SK-N-SH (cell line): ENCODE data around the gene MYL12A. TPM values are rescaled to one million over a fixed set of nuclear protein-coding genes. Genes with fewer than 3 reads are reported as not detected.

Experiments
- CTCF ChIA-PET: fragments of 300-600, 350-600 bp; formaldehyde crosslinking; extraction: SDS; loops from one replicate; lab custom pipeline; 2021; lab: Yijun Ruan, JAX
- POLR2A ChIA-PET: fragments of 350-600 bp; sonication (Branson Sonifier 250); formaldehyde crosslinking; extraction: SDS; loops from one replicate; lab custom pipeline; 2020; ENCODE audit warnings: antibody characterized with exemption, inconsistent platforms; lab: Yijun Ruan, JAX
- DNase-seq: peaks from one replicate; pipeline ENCODE4 v3.0.0; 2012
- H2AFZ ChIP-seq: fragments of 200-600 bp; sonication (generic); 2 replicates; pipeline ENCODE4 v1.8.1; 2016; ENCODE audit warnings: antibody characterized with exemption, mild to moderate bottlenecking, low read depth
- H3F3A ChIP-seq: fragments of 200-600 bp; sonication (generic); replicated peaks from 2 replicates; pipeline ENCODE3; 2016; ENCODE audit warnings: antibody characterized with exemption, mild to moderate bottlenecking; ENCODE audit not compliant: insufficient read depth
- H3K27ac ChIP-seq, 2 experiments: fragments of 200-500 bp in 1 of 2; fragments of 200-600 bp in 1 of 2; sonication (Bioruptor generic) in 1 of 2; sonication (generic), shearing (Covaris generic) in 1 of 2; 2 replicates each; pipeline versions ENCODE4 v1.5.1 to v1.6.1; 2014 to 2016; ENCODE audit warnings: low read depth in 2 of 2, inconsistent platforms in 1 of 2, low read length in 1 of 2, mild to moderate bottlenecking in 1 of 2, mixed read lengths in 1 of 2
- H3K27me3 ChIP-seq: fragments of 200-600 bp; sonication (generic), shearing (Covaris generic); 2 replicates; pipeline ENCODE4 v1.6.1; 2016; ENCODE audit warnings: mixed run types; ENCODE audit not compliant: insufficient read depth
- H3K36me3 ChIP-seq, 2 experiments: fragments of 200-500 bp in 1 of 2; fragments of 200-600 bp in 1 of 2; sonication (Bioruptor generic) in 1 of 2; sonication (generic) in 1 of 2; replicated peaks in 1 of 2; 2 replicates each; pipeline versions ENCODE3 to v1.5.1; 2014 to 2016; ENCODE audit warnings: low read length in 1 of 2, mild to moderate bottlenecking in 1 of 2; ENCODE audit not compliant: insufficient read depth in 2 of 2, control insufficient read depth in 1 of 2
- H3K4me1 ChIP-seq, 2 experiments: fragments of 200-500 bp in 1 of 2; fragments of 200-600 bp in 1 of 2; sonication (Bioruptor generic) in 1 of 2; sonication (generic), shearing (Covaris generic) in 1 of 2; 2 replicates each; pipeline versions ENCODE4 v1.5.1 to v1.6.1; 2014 to 2016; ENCODE audit warnings: low read depth in 1 of 2, low read length in 1 of 2, mixed run types in 1 of 2; ENCODE audit not compliant: insufficient read depth in 2 of 2, control insufficient read depth in 1 of 2
- H3K4me2 ChIP-seq: fragments of 200-600 bp; sonication (generic), shearing (Covaris generic); 2 replicates; pipeline ENCODE4 v1.6.1; 2017; ENCODE audit warnings: mixed run types
- H3K4me3 ChIP-seq, 2 experiments: fragments of 200-500 bp in 1 of 2; fragments of 200-600 bp in 1 of 2; sonication (Bioruptor generic) in 1 of 2; sonication (generic), shearing (Covaris generic) in 1 of 2; 2 replicates each; pipeline versions ENCODE4 v1.5.1 to v1.8.1; 2014 to 2016; ENCODE audit warnings: low read depth in 2 of 2, inconsistent platforms in 1 of 2, low read length in 1 of 2, mild to moderate bottlenecking in 1 of 2, mixed read lengths in 1 of 2, moderate library complexity in 1 of 2
- H3K79me2 ChIP-seq: fragments of 200-600 bp; sonication (generic); 2 replicates; pipeline ENCODE4 v1.8.1; 2017; ENCODE audit warnings: mild to moderate bottlenecking; ENCODE audit not compliant: insufficient read depth
- H3K9ac ChIP-seq: fragments of 200-600 bp; sonication (generic); 2 replicates; pipeline ENCODE4 v1.6.1; 2017; ENCODE audit warnings: mixed run types
- H3K9me2 ChIP-seq: fragments of 200-600 bp; sonication (generic); 2 replicates; pipeline ENCODE4 v1.6.1; 2017; ENCODE audit warnings: mixed run types
- H3K9me3 ChIP-seq: fragments of 200-600 bp; sonication (generic); 2 replicates; pipeline ENCODE4 v1.6.1; 2017; ENCODE audit warnings: mixed run types, mild to moderate bottlenecking, moderate library complexity
- H4K20me1 ChIP-seq: fragments of 200-600 bp; sonication (generic); 2 replicates; pipeline ENCODE4 v1.6.1; 2017; ENCODE audit warnings: mild to moderate bottlenecking, mixed run types; ENCODE audit not compliant: insufficient read depth
- CHD2 ChIP-seq: fragments of 150-350 bp; IDR thresholded peaks from 2 replicates; pipeline ENCODE4 v1.6.1; 2018; ENCODE audit warnings: low read length; ENCODE audit not compliant: partially characterized antibody
- ELF1 ChIP-seq: IDR thresholded peaks from 2 replicates; pipeline ENCODE4 v1.4.0; 2012
- EP300 ChIP-seq, 2 experiments: IDR thresholded peaks; 2 replicates each; pipeline versions ENCODE4 v1.4.0 to v1.6.1; 2012; ENCODE audit warnings: borderline replicate concordance in 1 of 2, low read depth in 1 of 2, low read length in 1 of 2
- FOSL2 ChIP-seq: IDR thresholded peaks from 2 replicates; pipeline ENCODE4 v1.4.0; 2012; ENCODE audit warnings: low read depth, mild to moderate bottlenecking, moderate library complexity, borderline replicate concordance
- FOXJ3 ChIP-seq: sonication (generic); formaldehyde crosslinking; IDR thresholded peaks from 2 replicates; pipeline ENCODE4 v1.5.1; 2020; ENCODE audit warnings: mild to moderate bottlenecking, missing genetic modification reagents
- GABPA ChIP-seq: IDR thresholded peaks from 2 replicates; pipeline ENCODE4 v1.4.0; 2012; ENCODE audit warnings: low read depth, mild to moderate bottlenecking
- GATA2 ChIP-seq: sonication (generic); formaldehyde crosslinking; IDR thresholded peaks from 2 replicates; pipeline ENCODE4 v1.5.0; 2020; ENCODE audit warnings: mild to moderate bottlenecking, missing genetic modification reagents
- JUND ChIP-seq: IDR thresholded peaks from 2 replicates; pipeline ENCODE4 v1.4.0; 2012
- MAX ChIP-seq: IDR thresholded peaks from 2 replicates; pipeline ENCODE4 v1.4.0; 2012; ENCODE audit warnings: low read depth
- MXI1 ChIP-seq: IDR thresholded peaks from 2 replicates; pipeline ENCODE4 v1.6.1; 2012; ENCODE audit warnings: mild to moderate bottlenecking, low read depth, low read length, improper control_type of control experiment
- NRF1 ChIP-seq: IDR thresholded peaks from 2 replicates; pipeline ENCODE4 v1.6.1; 2012; ENCODE audit warnings: low read depth, mild to moderate bottlenecking, low read length
- POLR2AphosphoS5 ChIP-seq: IDR thresholded peaks from 2 replicates; pipeline ENCODE4 v1.6.1; 2012; ENCODE audit warnings: low read depth, low read length
- RFX5 ChIP-seq: IDR thresholded peaks from 2 replicates; pipeline ENCODE4 v1.6.1; 2012; ENCODE audit warnings: mild to moderate bottlenecking, improper control_type of control experiment, low read length
- SIN3A ChIP-seq: IDR thresholded peaks from 2 replicates; pipeline ENCODE4 v1.6.1; 2012; ENCODE audit warnings: low read depth, mild to moderate bottlenecking, low read length, moderate library complexity, borderline replicate concordance
- TCF12 ChIP-seq: IDR thresholded peaks from 2 replicates; pipeline ENCODE4 v1.4.0; 2012
- TEAD4 ChIP-seq: IDR thresholded peaks from 2 replicates; pipeline ENCODE4 v1.4.0; 2012; ENCODE audit warnings: mild to moderate bottlenecking, borderline replicate concordance; ENCODE audit not compliant: insufficient read depth
- WGBS: methylation state at CpG from one replicate; pipeline ENCODE4 v1.1.6; 2017; ENCODE audit warnings: low lambda C conversion rate; 5-methylcytosine and 5-hydroxymethylcytosine counted together
- polyA plus RNA-seq, 3 experiments: library from polyadenylated mRNA; depleted of rRNA; stranded (reverse); fragments of >200 nt; gene quantifications; 2 replicates each; pipeline ENCODE4 v1.2.3, GENCODE V29; 2012
- TF ChIP-seq, protein P1 (sequence below): fragments of 200-600 bp; sonication (generic); IDR thresholded peaks from 2 replicates; pipeline ENCODE4 v1.6.1; 2017; ENCODE audit warnings: antibody characterized with exemption, mild to moderate bottlenecking, moderate library complexity
- TF ChIP-seq, protein P2 (sequence below): IDR thresholded peaks from 2 replicates; pipeline ENCODE4 v1.4.0; 2012; ENCODE audit warnings: low read depth, borderline replicate concordance
- TF ChIP-seq, protein P3 (sequence below): IDR thresholded peaks from 2 replicates; pipeline ENCODE4 v1.4.0; 2012; ENCODE audit warnings: low read depth, borderline replicate concordance

The MYL12A gene
- polyA plus RNA-seq, 1 of the 3 experiments (the other 2 are of a cell fraction): 448 TPM

- Histone ChIP-seq H3K27me3 (no peaks in the 10 kb centered on the region), H3K4me2 (peak overlapping the region; percentile 83), H2AFZ (no peak overlapping the region), H3F3A (peaks cover 53% of the 10 kb centered on the region), H3K27ac (peak overlapping the region; percentile 94 to 98; a peak in 3 of 4 replicates), H3K9ac (peak overlapping the region; percentile 97), H3K79me2 (peaks cover 73% of the 10 kb centered on the region), H3K9me3 (no peaks in the 10 kb centered on the region), H3K4me1 (peaks cover 10 to 31% of the 10 kb centered on the region in 2 experiments; a peak in 3 of 4 replicates), H3K9me2 (no peaks in the 10 kb centered on the region), H4K20me1 (peaks cover 16% of the 10 kb centered on the region), H3K36me3 (peaks cover 19 to 27% of the 10 kb centered on the region in 2 experiments), H3K4me3 (peak overlapping the region; percentile 96 to 100)
- CTCF ChIA-PET: interaction anchor here (1.1 to 3.4 kb wide), 4 partner anchors 12 to 316 kb away, joined by 3 to 38 read pairs (median 6); partner anchors contain the start of gene MYL12B
- POLR2A ChIA-PET: interaction anchor here (0.8 kb wide), 1 partner anchor 13 kb away, joined by 4 read pairs; the partner anchor contains the start of gene MYL12B
- TF ChIP-seq, protein P1, sequence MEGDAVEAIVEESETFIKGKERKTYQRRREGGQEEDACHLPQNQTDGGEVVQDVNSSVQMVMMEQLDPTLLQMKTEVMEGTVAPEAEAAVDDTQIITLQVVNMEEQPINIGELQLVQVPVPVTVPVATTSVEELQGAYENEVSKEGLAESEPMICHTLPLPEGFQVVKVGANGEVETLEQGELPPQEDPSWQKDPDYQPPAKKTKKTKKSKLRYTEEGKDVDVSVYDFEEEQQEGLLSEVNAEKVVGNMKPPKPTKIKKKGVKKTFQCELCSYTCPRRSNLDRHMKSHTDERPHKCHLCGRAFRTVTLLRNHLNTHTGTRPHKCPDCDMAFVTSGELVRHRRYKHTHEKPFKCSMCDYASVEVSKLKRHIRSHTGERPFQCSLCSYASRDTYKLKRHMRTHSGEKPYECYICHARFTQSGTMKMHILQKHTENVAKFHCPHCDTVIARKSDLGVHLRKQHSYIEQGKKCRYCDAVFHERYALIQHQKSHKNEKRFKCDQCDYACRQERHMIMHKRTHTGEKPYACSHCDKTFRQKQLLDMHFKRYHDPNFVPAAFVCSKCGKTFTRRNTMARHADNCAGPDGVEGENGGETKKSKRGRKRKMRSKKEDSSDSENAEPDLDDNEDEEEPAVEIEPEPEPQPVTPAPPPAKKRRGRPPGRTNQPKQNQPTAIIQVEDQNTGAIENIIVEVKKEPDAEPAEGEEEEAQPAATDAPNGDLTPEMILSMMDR: no peak
- TF ChIP-seq GABPA (peak; percentile 38; the same call in 1 of the 2 replicates), CHD2 (no peak), POLR2AphosphoS5 (0 out of 2 replicates have a peak, but pooled peaks have one; percentile 34), GATA2 (CRISPR knock-in tag) (no peak), EP300 (IDR thresholded peaks at IDR 0.05; ENCODE audit: borderline replicate concordance in 1 of 2, low read depth in 1 of 2, low read length in 1 of 2) (no peak)
- no peak for DNase-seq
- WGBS: 22% methylated on average over 9 of the region's 9 CpGs
Measured at GRCh38 chr18:3248658-3249359, 1.2 kb downstream of the MYL12A start.

- CTCF ChIA-PET: interaction anchor here (0.6 to 1.1 kb wide), 3 partner anchors 11 to 416 kb away, joined by 3 to 5 read pairs (median 3); partner anchors contain the start of gene MYL12B
- POLR2A ChIA-PET: interaction anchor here (0.8 kb wide), 1 partner anchor 11 kb away, joined by 3 read pairs; no protein-coding TSS in a partner anchor
- no peaks in the 10 kb centered on the region for H3K9me2 ChIP-seq
- H2AFZ ChIP-seq: no peak overlapping the region
- peak overlapping the region; percentile 63 to 94; a peak in 3 of 4 replicates for H3K27ac ChIP-seq
- peaks cover 84% of the 10 kb centered on the region for H3K79me2 ChIP-seq
- H3K9me3 ChIP-seq: no peaks in the 10 kb centered on the region
- peak overlapping the region; percentile 83 for H3K4me2 ChIP-seq
- peak overlapping the region in 1 of 2 experiments; percentile 1; a peak in 1 of 4 replicates for H3K4me3 ChIP-seq
- peaks cover 69% of the 10 kb centered on the region for H3F3A ChIP-seq
- H3K4me1 ChIP-seq: peaks cover 9 to 31% of the 10 kb centered on the region in 2 experiments; a peak in 3 of 4 replicates
- H3K9ac ChIP-seq: peak overlapping the region; percentile 43
- peaks cover 36 to 43% of the 10 kb centered on the region in 2 experiments for H3K36me3 ChIP-seq
- no peak for DNase-seq
- H4K20me1 ChIP-seq: peaks cover 16% of the 10 kb centered on the region
- no peaks in the 10 kb centered on the region for H3K27me3 ChIP-seq
- 33% methylated on average over 6 of the region's 6 CpGs for WGBS
- TF ChIP-seq, protein P2, sequence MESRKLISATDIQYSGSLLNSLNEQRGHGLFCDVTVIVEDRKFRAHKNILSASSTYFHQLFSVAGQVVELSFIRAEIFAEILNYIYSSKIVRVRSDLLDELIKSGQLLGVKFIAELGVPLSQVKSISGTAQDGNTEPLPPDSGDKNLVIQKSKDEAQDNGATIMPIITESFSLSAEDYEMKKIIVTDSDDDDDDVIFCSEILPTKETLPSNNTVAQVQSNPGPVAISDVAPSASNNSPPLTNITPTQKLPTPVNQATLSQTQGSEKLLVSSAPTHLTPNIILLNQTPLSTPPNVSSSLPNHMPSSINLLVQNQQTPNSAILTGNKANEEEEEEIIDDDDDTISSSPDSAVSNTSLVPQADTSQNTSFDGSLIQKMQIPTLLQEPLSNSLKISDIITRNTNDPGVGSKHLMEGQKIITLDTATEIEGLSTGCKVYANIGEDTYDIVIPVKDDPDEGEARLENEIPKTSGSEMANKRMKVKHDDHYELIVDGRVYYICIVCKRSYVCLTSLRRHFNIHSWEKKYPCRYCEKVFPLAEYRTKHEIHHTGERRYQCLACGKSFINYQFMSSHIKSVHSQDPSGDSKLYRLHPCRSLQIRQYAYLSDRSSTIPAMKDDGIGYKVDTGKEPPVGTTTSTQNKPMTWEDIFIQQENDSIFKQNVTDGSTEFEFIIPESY: no peak
- TF ChIP-seq, protein P3, sequence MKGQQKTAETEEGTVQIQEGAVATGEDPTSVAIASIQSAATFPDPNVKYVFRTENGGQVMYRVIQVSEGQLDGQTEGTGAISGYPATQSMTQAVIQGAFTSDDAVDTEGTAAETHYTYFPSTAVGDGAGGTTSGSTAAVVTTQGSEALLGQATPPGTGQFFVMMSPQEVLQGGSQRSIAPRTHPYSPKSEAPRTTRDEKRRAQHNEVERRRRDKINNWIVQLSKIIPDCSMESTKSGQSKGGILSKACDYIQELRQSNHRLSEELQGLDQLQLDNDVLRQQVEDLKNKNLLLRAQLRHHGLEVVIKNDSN: no peak
- TF ChIP-seq FOSL2 (peak; percentile 80; the same call in 1 of the 2 replicates), JUND (peak; percentile 69), RFX5 (no peak), ELF1 (no peak), MXI1 (no peak), TEAD4 (0 out of 2 replicates have a peak, but pooled peaks have one; percentile 39), POLR2AphosphoS5 (peak; percentile 54; the same call in 1 of the 2 replicates), SIN3A (no peak), MAX (no peak), GATA2 (CRISPR knock-in tag) (no peak), FOXJ3 (no peak), NRF1 (no peak), TCF12 (peak; percentile 22), EP300 (IDR thresholded peaks at IDR 0.05; ENCODE audit: borderline replicate concordance in 1 of 2, low read depth in 1 of 2, low read length in 1 of 2) (peak in 1 of 2 experiments; percentile 26; a peak in 1 of 4 replicates)
Measured at GRCh38 chr18:3250237-3251107, 2.9 kb downstream of the MYL12A start.
